GM21717 (cell line): ENCODE data around the gene ALOX15.
"Not testable (repeated sequence)": the region's sequence is repeated elsewhere in the genome, so short reads cannot be mapped to it uniquely, and the experiment has no call there.

Experiments used
- ATAC-seq: cut with Tn5 transposase; IDR thresholded peaks from one replicate; pipeline ENCODE4 v1.9.1; 2021; ENCODE audit warnings: mild to moderate bottlenecking, moderate library complexity; ENCODE audit not compliant: unreplicated experiment

Gene ALOX15

GRCh38 chr17:4641297-4642195 lies at the start of gene ALOX15:
TSS of gene ALOX15 (minus strand) at chr17:4641678. CDS start at chr17:4641651, 27 bp downstream.
- ATAC-seq = no peak

GRCh38 chr17:4690745-4691144 lies 49.3 kb upstream of the ALOX15 start:
- no peak for ATAC-seq

GRCh38 chr17:4689872-4690271 lies 48.4 kb upstream of the ALOX15 start:
- not testable (repeated sequence) for ATAC-seq

- not testable (repeated sequence) for ATAC-seq
Measured at GRCh38 chr17:4683739-4684138, 42.3 kb upstream of the ALOX15 start.

GRCh38 chr17:4679658-4680057 lies 38.2 kb upstream of the ALOX15 start:
- ATAC-seq = no peak

GRCh38 chr17:4678448-4679026 lies 37.1 kb upstream of the ALOX15 start:
- ATAC-seq = no peak

GRCh38 chr17:4676791-4677190 lies 35.3 kb upstream of the ALOX15 start:
- no peak for ATAC-seq

GRCh38 chr17:4675791-4676190 lies 34.3 kb upstream of the ALOX15 start:
- no peak for ATAC-seq

- no peak for ATAC-seq
Measured at GRCh38 chr17:4674685-4674998, 33.2 kb upstream of the ALOX15 start.

- ATAC-seq = no peak
Measured at GRCh38 chr17:4673986-4674684, 32.7 kb upstream of the ALOX15 start.

GRCh38 chr17:4673169-4673568 lies 31.7 kb upstream of the ALOX15 start:
- no peak for ATAC-seq

GRCh38 chr17:4672751-4673150 lies 31.3 kb upstream of the ALOX15 start:
- no peak for ATAC-seq

- ATAC-seq = no peak
Measured at GRCh38 chr17:4672055-4672630, 30.7 kb upstream of the ALOX15 start.

GRCh38 chr17:4667166-4667565 lies 25.7 kb upstream of the ALOX15 start:
- ATAC-seq = no peak

GRCh38 chr17:4666296-4666695 lies 24.8 kb upstream of the ALOX15 start:
- no peak for ATAC-seq

- ATAC-seq = no peak
Measured at GRCh38 chr17:4665027-4665426, 23.5 kb upstream of the ALOX15 start.

- no peak for ATAC-seq
Measured at GRCh38 chr17:4664230-4664629, 22.8 kb upstream of the ALOX15 start.

- ATAC-seq = no peak
Measured at GRCh38 chr17:4663711-4664110, 22.2 kb upstream of the ALOX15 start.

GRCh38 chr17:4658478-4659305 lies 17.2 kb upstream of the ALOX15 start:
- ATAC-seq = no peak

GRCh38 chr17:4657678-4658077 lies 16.2 kb upstream of the ALOX15 start:
- no peak for ATAC-seq

GRCh38 chr17:4655933-4656332 lies 14.5 kb upstream of the ALOX15 start:
- not testable (repeated sequence) for ATAC-seq
